K562 (cell line): ENCODE data around the gene SMAD5. TPM values are rescaled to one million over a fixed set of nuclear protein-coding genes. Genes with fewer than 3 reads are reported as not detected.
A peak's percentile ranks its signal among the peaks of the same experiment; 100 is the strongest.

Experiments used
- FUS ChIP-seq: fragments of 200-400 bp; formaldehyde crosslinking; optimal IDR thresholded peaks from 2 replicates; pipeline ENCODE3; 2017; ENCODE audit warnings: low read depth, low read length
- HDAC1 ChIP-seq, 2 experiments: fragments of 450-650 bp; IDR thresholded peaks; 2 replicates each; pipeline ENCODE4 v1.6.1; 2016 to 2017; ENCODE audit warnings: inconsistent platforms in 1 of 2, mild to moderate bottlenecking in 1 of 2, moderate library complexity in 1 of 2
- HIVEP1 ChIP-seq: fragments of 250-450 bp; sonication (Bioruptor Pico); IDR thresholded peaks from 2 replicates; pipeline ENCODE4 v1.4.0; 2020; ENCODE audit warnings: mild to moderate bottlenecking
- L3MBTL2 ChIP-seq: fragments of 450-650 bp; IDR thresholded peaks from 2 replicates; pipeline ENCODE4 v1.6.1; 2016; ENCODE audit warnings: mild to moderate bottlenecking, moderate library complexity
- MAZ ChIP-seq, 2 experiments: fragments of 450-650 bp in 1 of 2; sonication (generic) in 1 of 2; formaldehyde crosslinking; IDR thresholded peaks in 1 of 2; conservative IDR thresholded peaks in 1 of 2; 2 replicates each; pipeline versions ENCODE4 v1.4.0 to v1.5.0; 2020; ENCODE audit warnings: mild to moderate bottlenecking in 1 of 2, missing genetic modification reagents in 1 of 2
- NR2C2 ChIP-seq, 2 experiments: fragments of 200-800 bp in 1 of 2; sonication (Bioruptor generic) in 1 of 2; sonication (generic) in 1 of 2; formaldehyde crosslinking in 1 of 2; IDR thresholded peaks; 2 replicates each; pipeline versions ENCODE4 v1.6.1 to v1.8.0; 2016 to 2022; ENCODE audit warnings: mild to moderate bottlenecking in 1 of 2, missing compliant biosample characterization in 1 of 2, missing genetic modification characterization in 1 of 2, missing genetic modification reagents in 1 of 2
- SIN3B ChIP-seq: fragments of 450-650 bp; IDR thresholded peaks from 2 replicates; pipeline ENCODE4 v1.6.1; 2017; ENCODE audit warnings: low read depth, mild to moderate bottlenecking, moderate library complexity
- ZNF174 ChIP-seq: fragments of 250-450 bp; sonication (Bioruptor Pico); IDR thresholded peaks from 2 replicates; pipeline ENCODE4 v1.4.0; 2020; ENCODE audit warnings: mild to moderate bottlenecking
- ZNF589 ChIP-seq: fragments of 200-800 bp; sonication (Bioruptor generic); IDR thresholded peaks from 2 replicates; pipeline ENCODE4 v1.6.1; 2016; ENCODE audit warnings: low read depth, missing genetic modification characterization, missing compliant biosample characterization
- ZNF75A ChIP-seq: fragments of 450-650 bp; formaldehyde crosslinking; IDR thresholded peaks from 2 replicates; pipeline ENCODE4 v1.4.0; 2020; ENCODE audit warnings: mild to moderate bottlenecking
- polyA plus RNA-seq, 8 experiments: library from polyadenylated mRNA; depleted of rRNA in 4 of 8; stranded (reverse) in 5 of 8; unstranded in 3 of 8; fragments of >200 nt; fragmentation: Nextera tagmentation in 2 of 8; fragmentation: Illumina TruSeq in 1 of 8; extraction: Ambion mirVana in 2 of 8; extraction: Trizol in 1 of 8; gene quantifications; 2 replicates each; pipeline versions ENCODE4 v1.2.1 to v1.2.3, GENCODE V29; 2011 to 2014; ENCODE audit warnings: inconsistent platforms in 1 of 8, missing spikeins in 1 of 8
- total RNA-seq, 7 experiments: library from RNA; depleted of rRNA in 6 of 7; stranded (reverse); fragments of >200 nt in 6 of 7; fragmentation: Illumina TruSeq in 2 of 7; extraction: Trizol in 2 of 7; gene quantifications; 2 replicates each; pipeline versions ENCODE4 v1.2.1 to v1.2.3, GENCODE V29; 2011 to 2021; ENCODE audit warnings: low replicate concordance in 1 of 7
- TF ChIP-seq, protein P1 (sequence below): fragments of 250-450 bp; sonication (Bioruptor Pico); IDR thresholded peaks from 2 replicates; pipeline ENCODE4 v1.4.0; 2020
- TF ChIP-seq, protein P2 (sequence below): fragments of 250-450 bp; sonication (Bioruptor Pico); IDR thresholded peaks from 2 replicates; pipeline ENCODE4 v1.4.0; 2020; ENCODE audit warnings: mild to moderate bottlenecking
- TF ChIP-seq, protein P3 (sequence below): sonication (generic); formaldehyde crosslinking; IDR thresholded peaks from 2 replicates; pipeline ENCODE4 v1.8.0; 2022; ENCODE audit warnings: mild to moderate bottlenecking, missing genetic modification reagents
- TF ChIP-seq, protein P4 (sequence below): fragments of 450-650 bp; IDR thresholded peaks from 2 replicates; pipeline ENCODE4 v1.6.1; 2016; ENCODE audit warnings: low read depth, mild to moderate bottlenecking, moderate library complexity

The SMAD5 gene
- total and polyA plus RNA-seq, 9 of the 15 experiments (the other 6 are each of a cell fraction or from before 2014, with no cell fraction given) = 12.4 to 53.9 (median 20.3) TPM

DNA sequence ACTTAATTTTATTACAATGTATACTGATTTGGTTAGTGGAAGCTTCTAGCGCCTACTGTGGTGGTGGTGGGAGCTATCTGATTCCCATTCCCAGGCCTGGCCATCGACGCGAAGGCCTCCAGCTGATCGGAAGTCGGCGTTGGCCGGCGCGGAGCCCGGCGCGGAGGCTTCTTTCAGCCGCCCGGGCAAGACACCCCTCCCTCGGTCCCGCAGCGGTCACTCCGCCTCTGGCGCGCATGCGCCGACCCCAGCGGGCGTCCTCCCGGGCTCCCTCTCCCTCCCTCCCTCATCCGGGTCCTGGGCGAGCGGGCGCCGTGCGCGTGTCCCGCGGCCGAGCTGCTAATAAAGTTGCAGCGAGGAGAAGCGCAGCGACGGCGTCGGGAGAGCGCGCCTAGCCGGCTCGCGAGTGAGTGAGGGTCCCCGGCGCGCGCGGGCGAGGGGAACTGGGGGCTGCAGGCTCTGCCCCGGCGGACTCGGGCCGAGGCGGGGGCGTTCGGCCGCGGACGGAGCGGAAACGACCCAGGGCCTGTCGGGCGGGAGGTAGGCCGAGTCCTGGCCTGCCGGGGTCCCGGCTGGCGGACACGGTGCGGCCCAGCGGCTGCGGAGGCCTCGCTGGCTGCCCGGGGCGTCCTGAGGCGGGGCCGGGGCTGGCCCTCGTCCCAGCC, at the start of gene SMAD5 (continued):
- TF ChIP-seq MAZ (CRISPR knock-in tag; conservative IDR thresholded peaks at IDR 0.05 in 1 of 2, IDR thresholded peaks at IDR 0.05 in 1 of 2) (peak; percentile 97 to 98), ZNF174 (no peak), NR2C2 (CRISPR knock-in tag; IDR thresholded peaks at IDR 0.05) (peak; percentile 58; the same call in 1 of the 2 replicates), NR2C2 (tag; IDR thresholded peaks at IDR 0.05) (no peak), L3MBTL2 (peak; percentile 94), HIVEP1 (CRISPR knock-in tag) (peak; percentile 55; the same call in 1 of the 2 replicates), FUS (peak; percentile 62), HDAC1 (IDR thresholded peaks at IDR 0.05) (peak in 1 of 2 experiments; percentile 50; a peak in 1 of 4 replicates), ZNF589 (peak; percentile 57; the same call in 1 of the 2 replicates), SIN3B (peak; percentile 87), ZNF75A (CRISPR knock-in tag) (no peak)
- TF ChIP-seq, protein P1, sequence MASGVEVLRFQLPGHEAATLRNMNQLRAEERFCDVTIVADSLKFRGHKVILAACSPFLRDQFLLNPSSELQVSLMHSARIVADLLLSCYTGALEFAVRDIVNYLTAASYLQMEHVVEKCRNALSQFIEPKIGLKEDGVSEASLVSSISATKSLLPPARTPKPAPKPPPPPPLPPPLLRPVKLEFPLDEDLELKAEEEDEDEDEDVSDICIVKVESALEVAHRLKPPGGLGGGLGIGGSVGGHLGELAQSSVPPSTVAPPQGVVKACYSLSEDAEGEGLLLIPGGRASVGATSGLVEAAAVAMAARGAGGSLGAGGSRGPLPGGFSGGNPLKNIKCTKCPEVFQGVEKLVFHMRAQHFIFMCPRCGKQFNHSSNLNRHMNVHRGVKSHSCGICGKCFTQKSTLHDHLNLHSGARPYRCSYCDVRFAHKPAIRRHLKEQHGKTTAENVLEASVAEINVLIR (CRISPR knock-in tag) = 0 out of 2 replicates have a peak, but pooled peaks have one; percentile 22
- TF ChIP-seq, protein P2, sequence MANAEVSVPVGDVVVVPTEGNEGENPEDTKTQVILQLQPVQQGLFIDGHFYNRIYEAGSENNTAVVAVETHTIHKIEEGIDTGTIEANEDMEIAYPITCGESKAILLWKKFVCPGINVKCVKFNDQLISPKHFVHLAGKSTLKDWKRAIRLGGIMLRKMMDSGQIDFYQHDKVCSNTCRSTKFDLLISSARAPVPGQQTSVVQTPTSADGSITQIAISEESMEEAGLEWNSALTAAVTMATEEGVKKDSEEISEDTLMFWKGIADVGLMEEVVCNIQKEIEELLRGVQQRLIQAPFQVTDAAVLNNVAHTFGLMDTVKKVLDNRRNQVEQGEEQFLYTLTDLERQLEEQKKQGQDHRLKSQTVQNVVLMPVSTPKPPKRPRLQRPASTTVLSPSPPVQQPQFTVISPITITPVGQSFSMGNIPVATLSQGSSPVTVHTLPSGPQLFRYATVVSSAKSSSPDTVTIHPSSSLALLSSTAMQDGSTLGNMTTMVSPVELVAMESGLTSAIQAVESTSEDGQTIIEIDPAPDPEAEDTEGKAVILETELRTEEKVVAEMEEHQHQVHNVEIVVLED (CRISPR knock-in tag) = peak; percentile 90
- TF ChIP-seq, protein P3, sequence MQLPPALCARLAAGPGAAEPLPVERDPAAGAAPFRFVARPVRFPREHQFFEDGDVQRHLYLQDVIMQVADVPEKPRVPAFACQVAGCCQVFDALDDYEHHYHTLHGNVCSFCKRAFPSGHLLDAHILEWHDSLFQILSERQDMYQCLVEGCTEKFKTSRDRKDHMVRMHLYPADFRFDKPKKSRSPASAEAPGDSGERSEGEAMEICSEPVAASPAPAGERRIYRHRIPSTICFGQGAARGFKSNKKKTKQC = peak; percentile 27; the same call in 1 of the 2 replicates
- TF ChIP-seq, protein P4, sequence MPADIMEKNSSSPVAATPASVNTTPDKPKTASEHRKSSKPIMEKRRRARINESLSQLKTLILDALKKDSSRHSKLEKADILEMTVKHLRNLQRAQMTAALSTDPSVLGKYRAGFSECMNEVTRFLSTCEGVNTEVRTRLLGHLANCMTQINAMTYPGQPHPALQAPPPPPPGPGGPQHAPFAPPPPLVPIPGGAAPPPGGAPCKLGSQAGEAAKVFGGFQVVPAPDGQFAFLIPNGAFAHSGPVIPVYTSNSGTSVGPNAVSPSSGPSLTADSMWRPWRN = 0 out of 2 replicates have a peak, but pooled peaks have one; percentile 43
